Osteoblast (primary cell): ENCODE results near the gene ZNF296. TPM values are rescaled to one million over a fixed set of nuclear protein-coding genes. Genes with fewer than 3 reads are reported as not detected.

Source experiments
- DNase-seq: peaks from one replicate; pipeline ENCODE4 v3.0.0; 2011; ENCODE audit warnings: low spot score, mixed read lengths; ENCODE audit not compliant: insufficient read length; ENCODE audit errors: missing footprints
- H2AFZ ChIP-seq: 2 replicates; pipeline ENCODE4 v1.6.0; 2011; ENCODE audit warnings: mild to moderate bottlenecking, low read length
- H3K27ac ChIP-seq: 2 replicates; pipeline ENCODE4 v1.5.1; 2011; ENCODE audit warnings: mild to moderate bottlenecking, low read depth, low read length, moderate library complexity
- H3K27me3 ChIP-seq: 2 replicates; pipeline ENCODE4 v1.6.0; 2012; ENCODE audit warnings: mild to moderate bottlenecking, control low read depth, inconsistent platforms, low read length, moderate library complexity; ENCODE audit not compliant: insufficient read depth
- H3K36me3 ChIP-seq: 2 replicates; pipeline ENCODE4 v1.5.1; 2011; ENCODE audit warnings: mild to moderate bottlenecking, low read length, control low read depth, moderate library complexity; ENCODE audit not compliant: insufficient read depth
- H3K4me1 ChIP-seq: 2 replicates; pipeline ENCODE4 v1.5.1; 2011; ENCODE audit warnings: mild to moderate bottlenecking, low read length, control low read depth, moderate library complexity; ENCODE audit not compliant: insufficient read depth
- H3K4me2 ChIP-seq: 2 replicates; pipeline ENCODE4 v1.6.0; 2011; ENCODE audit warnings: mild to moderate bottlenecking, low read length; ENCODE audit not compliant: insufficient read depth
- H3K4me3 ChIP-seq: fragments of 200-600 bp; sonication (generic); 3 replicates; pipeline ENCODE4 v1.5.1; 2012; ENCODE audit warnings: mild to moderate bottlenecking, low read length, inconsistent platforms; ENCODE audit not compliant: insufficient read depth
- H3K79me2 ChIP-seq: 2 replicates; pipeline ENCODE4 v1.6.0; 2012; ENCODE audit warnings: mild to moderate bottlenecking, low read length, control low read depth, inconsistent platforms; ENCODE audit not compliant: insufficient read depth
- H3K9me3 ChIP-seq: 2 replicates; pipeline ENCODE4 v1.5.1; 2011; ENCODE audit warnings: low read depth, low read length, control low read depth
- H4K20me1 ChIP-seq: 2 replicates; pipeline ENCODE4 v1.6.0; 2012; ENCODE audit warnings: mild to moderate bottlenecking, low read length, control low read depth; ENCODE audit not compliant: insufficient read depth
- CTCF ChIP-seq: IDR thresholded peaks from 2 replicates; pipeline ENCODE4 v1.5.1; 2011; ENCODE audit warnings: mild to moderate bottlenecking, low read depth, low read length, moderate library complexity; ENCODE audit errors: extremely low read depth
- total RNA-seq: library from RNA; depleted of rRNA; stranded (reverse); fragments of >200 nt; gene quantifications from 2 replicates; pipeline ENCODE4 v1.2.3, GENCODE V29; 2012

ZNF296 gene
- total RNA-seq, 1 donor, result not detected

- Histone ChIP-seq H3K4me2 (peak overlapping the region; percentile 80), H3K9me3 (no peaks in the 10 kb centered on the region), H3K4me1 (peaks cover 16% of the 10 kb centered on the region), H4K20me1 (peaks cover 12% of the 10 kb centered on the region), H3K79me2 (peaks cover 47% of the 10 kb centered on the region), H2AFZ (peak overlapping the region; percentile 98), H3K27me3 (no peaks in the 10 kb centered on the region), H3K27ac (peak overlapping the region; percentile 32), H3K4me3 (peak overlapping the region; percentile 92), H3K36me3 (peaks cover 11% of the 10 kb centered on the region)
- no peak for TF ChIP-seq CTCF
- DNase-seq, result peak; percentile 54
Observed at GRCh38 chr19:45078390-45079062, 2.2 kb upstream of the ZNF296 start.

GRCh38 chr19:45076851-45077730, 813 bp upstream of the ZNF296 start:
- H3K9me3 ChIP-seq, result no peaks in the 10 kb centered on the region
- H3K4me2 ChIP-seq, result peak overlapping the region; percentile 78
- peaks cover 7% of the 10 kb centered on the region for H3K36me3 ChIP-seq
- H3K79me2 ChIP-seq, result peaks cover 32% of the 10 kb centered on the region
- H3K27me3 ChIP-seq, result no peaks in the 10 kb centered on the region
- TF ChIP-seq CTCF, result no peak
- H2AFZ ChIP-seq, result peak overlapping the region; percentile 75
- H3K4me3 ChIP-seq, result peak overlapping the region; percentile 68
- H4K20me1 ChIP-seq, result peaks cover 9% of the 10 kb centered on the region
- H3K27ac ChIP-seq, result no peak overlapping the region
- peak; percentile 36 for DNase-seq
- H3K4me1 ChIP-seq, result peaks cover 16% of the 10 kb centered on the region

GRCh38 chr19:45075301-45076028, 813 bp downstream of the ZNF296 start:
- Histone ChIP-seq H3K4me3 (peak overlapping the region; percentile 68), H4K20me1 (peaks cover 3% of the 10 kb centered on the region), H3K27me3 (no peaks in the 10 kb centered on the region), H3K9me3 (no peaks in the 10 kb centered on the region), H3K36me3 (peaks cover under 1% of the 10 kb centered on the region), H3K27ac (no peak overlapping the region), H3K4me2 (peak overlapping the region; percentile 78), H2AFZ (peak overlapping the region; percentile 51), H3K4me1 (peaks cover 14% of the 10 kb centered on the region), H3K79me2 (peaks cover 16% of the 10 kb centered on the region)
- no peak for TF ChIP-seq CTCF
- peak; percentile 95 for DNase-seq
